Testis (tissue), 3 donors: ENCODE results near the gene MSN. TPM values are rescaled to one million over a fixed set of nuclear protein-coding genes. Genes with fewer than 3 reads are reported as not detected.

Experiments used
- DNase-seq: peaks from one replicate; pipeline ENCODE4 v3.0.0-alpha.2; 2019
- H3K27ac ChIP-seq, 2 donors: fragments of 200-600 bp; sonication (generic); one replicate each; pipeline ENCODE4 v1.5.1; 2019
- H3K27me3 ChIP-seq: fragments of 200-600 bp; sonication (generic); one replicate; pipeline ENCODE4 v1.5.1; 2019
- H3K36me3 ChIP-seq: fragments of 200-600 bp; sonication (generic); one replicate; pipeline ENCODE4 v1.5.1; 2017; ENCODE audit warnings: low read depth; ENCODE audit errors: missing control alignments
- H3K4me1 ChIP-seq: fragments of 200-600 bp; sonication (generic); one replicate; pipeline ENCODE4 v1.5.1; 2019
- H3K4me3 ChIP-seq, 2 donors: fragments of 200-600 bp; sonication (generic); one replicate each; pipeline ENCODE4 v1.5.1; 2017 to 2019
- H3K9me3 ChIP-seq: fragments of 200-600 bp; sonication (generic); one replicate; pipeline ENCODE4 v1.5.1; 2017
- CTCF ChIP-seq, 3 experiments: fragments of 450-650 bp in 2 of 3; fragments of 200-600 bp in 1 of 3; sonication (generic) in 1 of 3; IDR thresholded peaks; one replicate each; pipeline ENCODE4 v1.5.1; 2016 to 2019; ENCODE audit warnings: antibody characterized with exemption in 3 of 3, mild to moderate bottlenecking in 2 of 3, moderate library complexity in 1 of 3
- POLR2A ChIP-seq: fragments of 450-650 bp; IDR thresholded peaks from one replicate; pipeline ENCODE4 v1.6.1; 2017; ENCODE audit warnings: antibody characterized with exemption, mild to moderate bottlenecking, moderate library complexity
- WGBS, 2 donors: methylation state at CpG; one replicate each; pipeline ENCODE4 v1.1.5; 2018; 5-methylcytosine and 5-hydroxymethylcytosine counted together
- intact Hi-C: fragments of 100-400 bp; cut with DNase I; formaldehyde crosslinking; loops from one replicate; pipeline ENCODE4 v1.15.1; 2023; ENCODE audit warnings: low total_unique reads
- polyA plus RNA-seq: library from polyadenylated mRNA; stranded (reverse); fragments of 350-450 nt; fragmentation: Illumina TruSeq; extraction: RNeasy Lipid Tissue Mini Kit (QIAGEN cat#74804); gene quantifications from one replicate; pipeline ENCODE4 v1.2.3, GENCODE V29; 2014; ENCODE audit warnings: low read depth, low replicate concordance; ENCODE audit not compliant: insufficient read depth
- total RNA-seq, 2 donors: library from RNA; depleted of rRNA; stranded (reverse); fragments of >200 nt; gene quantifications; one replicate each; pipeline ENCODE4 v1.2.3, GENCODE V29; 2016

Gene MSN
- total and polyA plus RNA-seq, 3 donors from 2014 or later = 30.1 to 82.7 (median 53.1) TPM

- Histone ChIP-seq H3K4me3 (no peak overlapping the region), H3K27ac (no peak overlapping the region), H3K9me3 (no peaks in the 10 kb centered on the region), H3K4me1 (no peaks in the 10 kb centered on the region), H3K36me3 (no peaks in the 10 kb centered on the region), H3K27me3 (no peaks in the 10 kb centered on the region)
- TF ChIP-seq CTCF (IDR thresholded peaks at IDR 0.05) (no peak), POLR2A (no peak)
- intact Hi-C loops = no loop called here
- DNase-seq = no peak
- WGBS, 2 donors = 66 to 79% methylated on average over 2 to 3 of the region's 3 CpGs
Observed at GRCh38 chrX:65769564-65770292, 102.3 kb downstream of the MSN start.

GRCh38 chrX:65772842-65773241, 105.4 kb downstream of the MSN start:
- H3K36me3 ChIP-seq = no peaks in the 10 kb centered on the region
- H3K4me1 ChIP-seq = no peaks in the 10 kb centered on the region
- no peak overlapping the region for H3K4me3 ChIP-seq
- WGBS, 2 donors = 43 to 73% methylated on average over 3 to 5 of the region's 5 CpGs
- no peak overlapping the region for H3K27ac ChIP-seq
- H3K9me3 ChIP-seq = no peaks in the 10 kb centered on the region
- no peak for DNase-seq
- H3K27me3 ChIP-seq = no peaks in the 10 kb centered on the region
- intact Hi-C loops = no loop called here
- TF ChIP-seq POLR2A = no peak
- TF ChIP-seq CTCF (IDR thresholded peaks at IDR 0.05) = no peak

- no peaks in the 10 kb centered on the region for H3K9me3 ChIP-seq
- H3K4me1 ChIP-seq = no peaks in the 10 kb centered on the region
- WGBS, 2 donors = 89 to 91% methylated on average over 2 of the region's 2 CpGs
- H3K36me3 ChIP-seq = no peaks in the 10 kb centered on the region
- no peak overlapping the region for H3K27ac ChIP-seq
- DNase-seq = no peak
- intact Hi-C loops = no loop called here
- TF ChIP-seq POLR2A (no peak), CTCF (IDR thresholded peaks at IDR 0.05) (no peak)
- no peaks in the 10 kb centered on the region for H3K27me3 ChIP-seq
- no peak overlapping the region for H3K4me3 ChIP-seq
Observed at GRCh38 chrX:65781845-65782244, 114.4 kb downstream of the MSN start.

GRCh38 chrX:65783746-65784145, 116.3 kb downstream of the MSN start:
- no peak overlapping the region for H3K27ac ChIP-seq
- no peaks in the 10 kb centered on the region for H3K36me3 ChIP-seq
- intact Hi-C loops = no loop called here
- no peaks in the 10 kb centered on the region for H3K27me3 ChIP-seq
- H3K4me1 ChIP-seq = no peaks in the 10 kb centered on the region
- no peak for DNase-seq
- no peaks in the 10 kb centered on the region for H3K9me3 ChIP-seq
- H3K4me3 ChIP-seq = no peak overlapping the region
- TF ChIP-seq POLR2A (no peak), CTCF (IDR thresholded peaks at IDR 0.05) (no peak)
- WGBS, 2 donors = 54 to 84% methylated on average over 1 of the region's 1 CpG

Other genes starting within 250 kb of the MSN start
- gene LAS1L, start 132.9 kb upstream of the MSN start, total RNA-seq = 10 to 100 TPM; 87.8 to 89.7 TPM
- gene LAS1L, start 132.9 kb upstream of the MSN start, polyA plus RNA-seq = 50.8 TPM